ENCODE measurements around the gene XK. TPM values are rescaled to one million over a fixed set of nuclear protein-coding genes. Genes with fewer than 3 reads are reported as not detected.
A peak's percentile ranks its signal among the peaks of the same experiment; 100 is the strongest.

Gene XK
- total RNA-seq, 1 experiment from 2014 or later = 4.0 TPM

DNA sequence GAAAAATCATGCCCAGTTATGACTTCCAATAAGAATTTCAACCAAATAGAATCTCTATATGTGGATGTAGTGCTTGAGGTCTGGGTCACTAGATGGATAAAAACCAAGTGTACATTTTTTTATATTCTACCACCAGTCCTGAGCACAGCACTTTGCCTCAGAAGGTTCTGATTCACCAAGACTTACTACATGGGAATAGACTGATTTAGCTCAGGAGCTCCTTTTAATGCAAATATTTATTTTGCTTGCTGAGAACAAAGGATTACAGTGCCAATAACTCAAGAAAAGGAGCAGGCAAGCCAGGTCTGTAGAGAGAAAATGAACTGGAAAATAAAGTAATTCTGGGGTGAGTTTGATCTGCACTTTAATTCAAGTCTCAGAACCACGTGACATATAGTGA is 6.4 kb upstream of the XK start:
- no peak for DNase-seq (ENCODE audit: low spot score)

DNA sequence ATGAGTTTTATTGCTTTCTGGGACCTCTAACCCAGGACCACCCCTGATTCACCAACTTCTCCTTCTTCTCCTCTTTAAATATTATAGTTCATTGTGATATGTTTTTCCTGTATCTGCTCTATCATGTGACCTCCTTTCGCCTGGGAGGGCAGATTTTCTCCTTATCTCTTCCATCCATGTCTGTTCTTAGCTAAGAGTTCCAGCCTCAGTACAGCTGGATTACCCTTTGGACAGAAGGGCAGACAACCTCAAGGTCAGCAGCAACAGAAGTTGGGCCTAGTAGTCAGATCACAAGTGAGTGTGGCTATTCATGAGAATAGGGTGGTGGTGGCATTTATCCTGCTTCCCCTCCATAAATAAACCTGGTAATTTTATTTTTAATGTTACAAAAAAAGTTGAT is 5.7 kb upstream of the XK start:
- DNase-seq (ENCODE audit: low spot score) = no peak

DNA sequence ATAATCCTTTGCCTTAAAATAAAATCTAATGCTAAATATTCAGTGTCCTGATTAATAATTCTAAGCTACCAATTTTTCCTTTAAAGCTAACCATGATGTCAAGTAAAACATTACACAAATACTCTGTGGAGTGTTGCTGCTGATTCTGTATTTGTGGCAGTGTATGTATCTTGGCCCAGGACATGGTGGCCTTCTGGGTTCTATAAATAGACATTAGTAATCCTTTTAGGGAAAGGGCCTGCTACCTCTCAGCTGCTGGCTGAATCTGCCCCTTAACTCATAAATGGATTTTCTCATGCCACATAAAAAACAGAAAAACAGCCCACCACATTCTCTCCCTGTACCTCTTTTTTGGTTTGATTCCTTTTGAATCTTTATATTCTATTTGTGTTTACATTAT is 1.2 kb upstream of the XK start:
- DNase-seq (ENCODE audit: low spot score) = no peak

DNA sequence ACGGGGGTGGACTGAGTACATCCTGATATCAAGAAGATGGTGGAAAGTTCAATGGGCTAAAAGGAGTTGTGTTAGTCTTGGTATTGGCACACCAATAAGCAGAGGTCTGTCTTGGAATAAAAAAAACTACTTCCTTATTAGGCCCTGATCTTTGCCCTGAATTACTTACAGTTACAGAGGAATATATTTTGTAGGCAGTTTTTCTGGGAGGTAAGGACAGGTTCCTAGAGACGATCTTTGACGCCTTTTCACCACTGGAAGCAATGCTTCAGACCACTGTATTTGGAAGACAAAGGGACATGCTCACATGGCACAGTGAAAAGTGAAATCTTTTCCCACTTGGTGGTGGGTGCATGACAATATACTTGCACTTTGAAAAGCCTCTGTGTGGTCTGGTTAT is 618 bp upstream of the XK start:
- DNase-seq (ENCODE audit: low spot score) = peak; percentile 29

DNA sequence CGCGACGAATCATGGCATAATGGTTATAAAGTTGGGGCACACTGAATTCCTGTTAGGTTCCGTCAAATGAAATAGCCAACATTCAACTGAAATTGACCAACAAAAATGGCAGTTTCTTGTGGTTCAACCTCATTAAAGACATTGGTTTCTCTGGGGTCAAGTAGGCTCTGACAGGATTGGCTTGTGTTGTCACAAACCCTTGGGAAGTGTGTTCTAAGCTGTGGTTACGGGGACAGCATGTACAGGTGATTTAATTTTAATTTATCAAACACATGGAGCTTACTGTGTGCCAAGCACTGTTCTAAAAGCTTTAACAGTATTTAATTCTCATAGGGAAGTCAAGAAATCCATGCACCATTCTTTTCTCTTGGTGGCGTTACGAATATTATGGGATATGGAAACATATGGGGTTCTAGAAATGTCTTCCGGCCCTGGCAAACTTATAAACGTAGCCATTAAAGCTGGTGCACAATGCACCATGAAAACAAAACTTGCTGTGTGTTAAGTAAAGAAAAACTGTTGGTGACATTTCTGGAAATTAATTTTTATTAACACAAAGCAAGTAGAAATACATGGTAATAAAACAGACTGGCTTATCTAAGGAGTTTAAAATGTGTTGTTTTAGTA is 891 bp downstream of the XK start:
- peak; percentile 32 for DNase-seq (ENCODE audit: low spot score)

DNA sequence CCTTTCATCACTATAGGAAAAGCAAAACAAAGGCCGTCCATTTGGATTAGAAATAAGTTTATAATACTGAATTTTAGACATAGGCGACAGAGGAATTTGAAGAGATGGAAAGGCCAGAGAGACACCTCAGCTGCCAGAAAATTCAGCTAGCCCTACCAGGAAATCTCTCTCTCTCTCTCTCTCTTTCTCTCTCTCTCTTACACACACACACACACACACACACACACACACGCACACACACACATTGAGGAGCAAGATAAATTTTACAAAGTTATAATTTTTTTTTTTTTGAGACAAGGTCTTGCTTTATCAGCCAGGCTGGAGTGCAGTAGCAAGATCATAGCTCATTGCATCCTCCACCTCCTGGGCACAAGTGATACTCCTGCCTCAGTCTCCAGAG is 1.4 kb downstream of the XK start:
- DNase-seq (ENCODE audit: low spot score) = no peak

DNA sequence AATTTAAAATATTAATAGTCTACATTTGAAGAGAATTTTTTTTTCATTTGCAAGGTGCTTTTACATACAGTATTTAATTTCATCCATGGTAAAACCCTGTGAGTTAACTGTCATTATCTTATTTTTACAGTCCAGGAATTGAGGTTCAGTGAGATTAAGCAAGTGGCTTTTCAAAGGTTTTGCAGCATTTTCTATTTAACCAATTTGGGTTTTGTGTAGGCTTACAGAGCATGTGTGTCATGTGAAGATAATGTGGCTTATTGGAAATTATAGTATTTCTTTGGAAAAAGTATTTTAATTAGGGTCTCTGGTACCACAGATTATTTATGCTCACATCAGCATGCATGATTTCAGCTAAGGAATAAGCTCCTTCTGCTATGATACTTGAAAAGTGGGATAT is 4.5 kb downstream of the XK start:
- no peak for DNase-seq (ENCODE audit: low spot score)

DNA sequence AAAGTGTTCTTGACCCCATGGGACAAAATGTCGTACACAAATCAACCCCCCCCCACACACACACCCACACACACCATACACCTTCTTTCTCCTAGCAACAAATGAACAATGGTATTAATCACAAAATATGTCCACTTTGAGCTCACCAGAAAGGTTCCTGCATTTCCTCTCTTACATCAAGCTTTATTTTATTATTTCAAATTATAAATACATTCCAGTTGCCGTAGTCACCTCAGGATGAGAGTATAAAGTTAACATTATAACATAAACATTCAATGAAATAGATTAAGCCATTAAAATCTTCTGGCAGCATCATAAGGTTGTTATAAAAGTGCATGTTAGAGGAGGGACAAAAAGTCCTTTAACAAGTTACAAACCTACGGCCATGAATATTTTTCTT is 7.3 kb downstream of the XK start:
- no peak for DNase-seq (ENCODE audit: low spot score)

DNA sequence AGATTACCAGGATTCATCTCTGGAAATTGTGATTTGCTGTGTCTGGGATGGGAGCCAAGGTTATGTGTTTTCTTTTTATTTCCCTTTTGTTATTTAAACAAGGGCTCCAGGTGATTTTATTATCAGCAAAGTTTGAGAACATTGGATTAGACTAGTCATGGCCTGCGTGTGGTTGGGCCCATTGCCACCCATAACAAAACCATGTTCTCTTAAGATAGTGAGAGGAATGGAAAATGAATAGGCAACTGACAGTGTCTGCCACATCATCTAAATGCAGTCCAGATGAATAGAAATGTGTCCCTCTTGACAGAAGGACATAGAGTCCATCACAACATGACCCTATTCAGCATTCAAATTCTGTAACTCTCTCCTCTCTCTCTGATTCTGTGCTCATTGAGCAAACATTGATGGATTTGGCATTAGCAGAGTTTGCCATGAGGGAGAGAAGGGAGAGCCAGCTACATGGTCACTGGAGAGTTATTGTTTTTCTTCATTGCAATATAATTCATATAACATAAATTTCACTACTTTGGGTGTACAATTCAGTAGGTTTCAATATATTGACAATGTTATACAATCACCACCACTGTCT is 11.7 kb downstream of the XK start:
- DNase-seq (ENCODE audit: low spot score) = no peak

DNA sequence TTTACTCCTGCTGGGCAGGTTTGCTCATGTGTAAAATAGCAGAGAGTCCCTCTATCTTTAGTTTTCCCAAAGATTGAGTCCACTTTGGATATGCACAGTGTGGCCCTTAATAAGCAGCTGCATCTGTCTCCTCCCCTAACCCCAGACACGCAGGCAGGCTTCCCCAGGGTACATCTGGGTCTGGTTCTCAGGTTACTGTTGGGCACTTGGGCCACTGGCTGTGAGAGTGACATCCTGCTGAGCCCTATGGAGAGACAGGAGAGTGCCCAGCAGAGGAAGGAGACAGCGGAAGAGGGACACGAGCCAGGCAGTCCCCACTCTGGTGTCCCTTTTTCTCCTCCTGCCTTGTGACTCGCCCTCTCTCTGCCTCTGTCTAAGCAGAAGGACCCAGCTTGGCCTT is 16.0 kb downstream of the XK start:
- DNase-seq (ENCODE audit: low spot score) = no peak

DNA sequence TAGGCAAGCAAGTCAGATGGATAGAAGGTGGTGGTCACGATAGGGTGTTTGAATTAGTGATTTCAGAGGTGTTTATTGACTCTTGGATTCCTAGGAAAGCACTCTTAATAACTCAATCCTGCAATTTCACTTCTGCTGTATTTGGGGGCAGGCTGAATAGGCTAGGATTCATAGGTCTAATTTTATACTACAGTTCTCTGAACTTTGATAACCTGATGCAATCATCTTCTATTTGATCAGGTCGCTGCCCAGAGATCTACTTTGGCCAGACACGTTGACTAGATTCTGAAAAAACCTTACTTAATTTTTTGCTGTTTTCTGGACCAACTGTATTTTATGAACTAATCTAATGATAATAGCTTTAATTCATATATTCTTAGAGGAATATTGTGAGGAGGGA is 26.4 kb downstream of the XK start:
- DNase-seq (ENCODE audit: low spot score) = no peak

DNA sequence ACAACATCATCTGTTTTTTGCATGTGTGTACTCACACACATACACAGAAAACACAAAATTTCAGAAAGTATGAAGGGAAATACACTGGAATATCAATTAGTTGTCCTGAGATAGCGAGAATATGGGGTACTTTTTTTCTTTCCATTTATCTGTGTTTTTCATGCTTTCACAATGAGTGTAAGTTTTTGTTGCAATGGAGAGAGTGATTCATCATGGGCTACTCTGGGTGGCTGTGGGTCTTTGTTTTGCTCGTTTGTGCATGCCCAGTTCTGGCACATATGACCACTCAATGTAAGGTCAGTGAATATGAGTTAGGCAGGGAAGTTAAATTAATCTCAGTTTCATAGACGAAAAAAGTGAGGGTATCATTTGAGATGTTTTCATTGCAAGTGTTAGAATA is 26.9 kb downstream of the XK start:
- DNase-seq (ENCODE audit: low spot score) = no peak

DNA sequence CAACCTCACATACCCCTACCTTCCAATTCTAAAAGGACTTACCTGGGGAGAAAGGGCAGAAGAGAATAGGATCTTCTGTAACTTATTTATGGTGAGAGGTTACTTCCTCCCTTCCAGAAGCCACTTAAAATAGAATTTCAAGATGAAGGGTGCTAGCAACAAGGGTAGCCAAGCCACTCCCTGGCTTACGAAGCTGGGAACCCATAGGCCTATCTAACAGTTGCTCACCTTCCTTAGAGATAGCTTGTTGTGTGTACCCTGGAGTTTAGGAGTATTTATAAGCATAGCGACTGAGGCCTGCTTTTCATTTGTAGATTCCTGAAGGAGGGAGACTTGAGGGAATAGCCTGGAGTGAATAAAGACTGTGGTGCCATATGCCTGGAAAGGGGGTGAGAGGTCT is 28.9 kb downstream of the XK start:
- DNase-seq (ENCODE audit: low spot score) = no peak

DNA sequence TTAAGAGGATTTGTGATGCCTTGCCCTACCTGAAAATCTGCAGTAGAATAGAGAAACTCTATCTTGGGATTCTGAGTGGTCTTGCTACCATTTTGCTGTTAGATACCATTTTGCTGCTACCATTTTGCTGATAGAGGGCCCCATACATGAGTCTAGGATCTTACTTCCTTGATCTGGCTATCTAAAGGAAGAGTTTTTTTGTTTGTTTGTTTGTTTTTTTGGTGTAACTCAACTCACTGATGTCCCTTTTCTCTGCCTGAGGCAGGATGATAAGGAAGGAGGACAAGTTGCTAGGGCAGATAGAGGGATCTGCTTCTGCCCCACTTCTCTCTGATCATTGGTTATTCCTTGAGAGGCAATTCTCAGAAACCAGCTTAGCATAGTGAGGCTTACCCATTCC is 31.0 kb downstream of the XK start:
- no peak for DNase-seq (ENCODE audit: low spot score)

DNA sequence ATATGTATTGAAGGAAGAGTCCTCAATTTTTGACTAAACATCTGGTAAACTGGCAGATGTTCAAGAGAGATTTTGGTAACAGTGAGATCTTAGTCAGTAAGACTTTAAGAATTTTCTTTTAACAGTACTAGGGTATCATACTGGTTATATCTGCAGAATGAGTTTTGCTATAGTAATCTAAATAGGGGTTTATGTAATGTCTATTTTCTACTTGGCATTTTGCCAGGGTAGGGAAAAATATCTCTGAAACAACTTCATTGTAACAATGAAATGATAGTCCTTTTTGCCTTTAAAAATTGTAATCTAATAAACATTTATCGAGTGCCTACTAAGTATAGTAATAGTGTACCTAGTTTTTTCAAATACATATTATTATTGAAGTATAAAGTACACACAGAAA is 32.1 kb downstream of the XK start:
- DNase-seq (ENCODE audit: low spot score) = no peak

DNA sequence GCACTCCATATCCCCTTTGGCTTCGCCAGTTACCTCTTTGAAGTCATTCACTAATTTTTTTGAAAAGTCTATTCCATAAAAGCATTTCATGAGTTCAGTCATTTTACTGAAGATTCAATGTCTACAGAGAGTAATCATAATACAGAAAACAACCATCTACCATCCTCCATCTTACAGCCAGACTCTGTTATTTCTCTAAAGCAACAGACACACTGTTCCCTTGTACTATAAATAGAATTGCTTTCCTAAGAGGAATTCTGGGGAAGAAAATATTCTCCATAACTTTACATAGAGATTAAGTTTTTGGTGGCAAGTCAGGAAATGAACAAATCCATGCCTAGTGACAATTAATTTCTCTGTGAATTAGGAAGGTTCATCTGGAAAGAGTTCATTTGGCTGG is 37.0 kb downstream of the XK start:
- no peak for DNase-seq (ENCODE audit: low spot score)

DNA sequence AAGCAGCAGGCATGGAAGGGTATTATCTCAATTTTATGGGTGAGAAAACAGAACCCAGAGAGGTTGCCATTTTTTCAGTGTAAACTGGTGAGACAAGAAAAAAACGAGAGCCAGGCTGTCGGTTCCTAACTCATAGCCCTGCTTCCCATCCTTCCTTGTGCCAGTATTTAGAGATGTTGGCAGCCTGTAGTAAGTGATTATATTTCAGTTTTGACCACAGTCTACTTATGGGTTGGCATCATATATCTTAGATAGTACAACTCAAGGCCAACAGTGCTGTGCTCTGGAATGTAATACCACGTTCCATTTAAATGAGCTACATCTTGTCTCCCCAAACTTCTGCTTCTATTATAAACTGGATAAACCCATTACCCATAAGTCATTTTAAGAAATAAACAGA is 40.8 kb downstream of the XK start:
- DNase-seq (ENCODE audit: low spot score) = no peak

DNA sequence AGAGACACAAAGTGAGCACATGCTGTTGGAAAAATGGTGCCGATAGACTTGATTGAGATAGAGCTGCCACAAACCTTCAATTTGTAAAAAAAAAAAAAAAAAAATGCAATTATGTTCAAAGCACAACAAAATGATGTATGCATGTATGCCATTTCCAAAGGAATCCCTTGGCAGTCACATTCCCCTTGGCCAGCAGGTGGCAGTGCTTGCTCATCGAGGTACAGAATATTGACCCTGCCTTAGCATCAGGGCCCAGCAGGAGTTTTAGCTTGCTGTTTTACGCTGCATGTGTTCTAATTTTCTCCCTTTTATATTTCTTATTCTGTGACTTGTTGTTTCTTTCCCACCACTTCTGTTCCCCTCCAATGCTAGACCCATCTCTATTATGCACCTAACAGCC is 59.8 kb downstream of the XK start:
- peak; percentile 68 for DNase-seq (ENCODE audit: low spot score)

DNA sequence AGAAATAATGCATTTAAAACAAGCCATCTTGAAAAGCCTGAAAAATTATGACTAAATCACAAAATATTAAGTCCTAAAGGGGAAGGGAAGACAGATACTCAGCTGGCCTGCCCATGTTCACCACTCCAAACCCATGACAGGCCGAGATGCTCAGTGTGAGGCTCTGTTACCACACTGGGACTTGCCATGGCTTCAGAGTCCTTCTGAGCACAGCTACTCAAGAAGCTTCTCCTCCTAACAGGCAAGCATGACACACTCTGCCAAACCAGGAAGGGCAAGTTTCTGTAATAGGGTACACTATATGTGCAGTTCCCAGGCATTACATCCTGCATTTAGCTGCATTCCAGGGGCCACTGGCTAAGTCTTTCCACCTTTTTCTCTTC is 60.2 kb downstream of the XK start:
- no peak for DNase-seq (ENCODE audit: low spot score)

DNA sequence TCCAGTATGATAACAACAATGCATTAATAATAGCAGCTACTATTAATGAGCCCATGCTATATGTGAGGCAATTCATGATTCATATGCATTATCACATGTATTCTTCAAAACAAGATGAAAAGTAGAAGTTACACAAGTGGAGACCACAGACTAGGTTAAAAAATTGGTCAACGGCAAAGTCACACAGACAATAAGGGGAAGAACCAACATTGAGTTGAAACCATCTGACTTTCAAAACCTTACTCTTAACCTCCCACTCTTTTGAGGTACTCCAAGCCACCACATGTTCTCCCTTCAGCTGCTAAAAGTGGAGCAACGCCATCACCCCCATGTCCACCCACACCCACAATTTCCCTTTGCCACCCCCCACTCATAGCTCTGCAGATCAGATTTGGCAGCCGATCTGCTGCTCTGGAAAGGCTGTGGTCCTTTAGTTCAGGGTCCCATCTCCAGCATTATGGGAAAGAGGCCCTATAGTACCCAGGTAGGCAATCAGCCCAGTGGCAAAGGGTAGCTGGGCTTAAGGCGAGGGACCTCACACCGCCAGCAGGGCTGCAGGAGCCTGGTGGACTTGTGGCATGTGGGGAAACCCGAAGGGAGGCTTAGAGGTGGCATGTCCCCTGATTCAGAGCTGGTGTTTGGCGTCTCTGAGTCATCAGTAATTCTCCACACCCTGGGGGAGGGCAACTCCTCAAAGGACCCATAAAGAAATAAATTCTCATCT is 60.8 kb downstream of the XK start:
- no peak for DNase-seq (ENCODE audit: low spot score)

DNA sequence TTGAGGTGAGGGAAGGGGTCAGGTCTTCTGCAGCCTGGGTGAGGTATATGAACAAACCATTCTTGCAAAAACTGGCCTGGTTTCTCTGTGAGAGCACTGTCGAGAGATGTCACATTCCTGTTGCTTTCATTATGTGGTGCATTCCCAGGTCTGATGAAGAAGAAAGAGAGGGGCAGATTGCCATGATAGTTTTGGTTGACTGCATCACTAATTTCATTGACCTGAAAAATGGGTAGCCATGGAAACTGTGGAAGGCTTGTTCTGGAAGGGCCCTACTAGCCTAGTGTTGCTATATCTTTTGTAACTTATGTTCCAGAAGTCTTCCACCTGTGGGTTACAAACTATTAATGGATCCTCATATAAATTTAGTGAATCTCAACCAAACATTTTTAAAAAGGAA is 61.4 kb downstream of the XK start:
- no peak for DNase-seq (ENCODE audit: low spot score)

DNA sequence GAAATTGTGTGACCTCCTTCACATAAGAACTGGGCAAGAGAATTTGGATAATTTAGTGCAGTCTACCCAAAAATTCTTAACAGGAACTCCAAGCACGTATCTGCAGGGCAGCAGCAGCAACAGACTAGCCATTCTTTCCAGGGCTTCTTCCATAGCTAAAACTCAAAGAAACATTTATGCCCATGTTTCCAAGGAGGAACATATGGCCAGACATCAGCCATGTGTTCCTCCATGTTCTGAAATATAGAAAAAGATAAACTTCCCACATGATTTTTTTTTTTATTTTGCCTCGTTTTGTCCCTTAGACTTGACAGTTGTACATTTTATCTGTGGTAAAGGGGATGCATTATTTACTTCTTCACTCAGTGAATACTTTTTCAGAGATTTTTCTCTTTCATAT is 66.7 kb downstream of the XK start:
- DNase-seq (ENCODE audit: low spot score) = no peak

DNA sequence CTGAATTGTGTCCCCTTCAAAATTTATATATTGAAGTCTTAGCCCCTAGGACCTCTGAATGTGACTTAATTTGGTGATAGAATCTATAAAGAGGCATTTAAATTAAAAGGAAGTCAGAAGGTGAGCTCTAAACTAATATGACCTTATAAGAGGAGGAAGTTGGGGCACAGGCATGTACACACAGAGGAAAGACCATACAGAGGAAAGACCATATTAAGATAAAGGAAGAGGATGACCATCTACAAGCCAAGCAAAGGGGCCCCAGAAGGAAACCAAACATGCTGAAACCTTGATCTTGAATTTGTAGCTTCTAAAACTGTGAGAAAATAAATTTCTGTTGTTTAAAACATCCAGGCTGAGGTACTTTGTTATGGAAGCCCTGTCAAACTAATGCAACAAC is 67.3 kb downstream of the XK start:
- DNase-seq (ENCODE audit: low spot score) = no peak

DNA sequence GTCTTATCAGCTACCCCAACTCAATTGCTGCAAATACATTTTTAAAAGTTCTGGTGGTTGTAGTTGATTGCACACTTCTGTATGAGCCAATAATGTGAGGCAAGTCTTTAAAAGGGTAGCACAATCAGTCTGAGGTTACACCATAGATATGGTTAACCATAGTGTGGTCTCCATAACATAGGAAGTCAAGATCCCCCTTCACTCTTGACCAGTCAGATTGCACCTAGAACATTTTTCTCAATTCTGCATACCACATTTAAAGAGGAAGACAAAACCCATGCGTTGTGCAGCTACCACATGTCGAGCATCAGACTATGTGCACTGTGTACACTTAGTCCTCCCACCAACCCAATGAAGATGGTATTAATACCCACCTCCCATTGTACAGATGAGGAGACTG is 67.8 kb downstream of the XK start:
- DNase-seq (ENCODE audit: low spot score) = no peak

All from HT-29 (cell line).